Stomach (tissue), 4 donors: ENCODE measurements around the gene CIT.

Source experiments
- CTCF ChIP-seq, 7 experiments: fragments of 450-650 bp in 4 of 7; fragments of 200-600 bp in 3 of 7; sonication (generic) in 3 of 7; IDR thresholded peaks; one replicate each; pipeline ENCODE4 v1.5.1; 2016 to 2019; ENCODE audit warnings: antibody characterized with exemption in 7 of 7, control low read depth in 2 of 7, mild to moderate bottlenecking in 1 of 7
- POLR2A ChIP-seq, 4 donors: fragments of 450-650 bp; IDR thresholded peaks; one replicate each; pipeline ENCODE4 v1.6.1; 2016; ENCODE audit warnings: antibody characterized with exemption in 4 of 4, control low read depth in 2 of 4, mild to moderate bottlenecking in 1 of 4, moderate library complexity in 1 of 4
- POLR2AphosphoS5 ChIP-seq, 3 donors: sonication (generic); formaldehyde crosslinking; IDR thresholded peaks; one replicate each; pipeline ENCODE4 v1.6.1; 2016; ENCODE audit warnings: antibody characterized with exemption in 3 of 3

GRCh38 chr12:119705182-119705581 is 171.9 kb downstream of the CIT start:
- no peak for TF ChIP-seq CTCF (IDR thresholded peaks at IDR 0.05)
- TF ChIP-seq POLR2A (IDR thresholded peaks at IDR 0.05): no peak
- no peak for TF ChIP-seq POLR2AphosphoS5 (IDR thresholded peaks at IDR 0.05)
